ENCODE measurements around the gene CLIC5. TPM values are rescaled to one million over a fixed set of nuclear protein-coding genes. Genes with fewer than 3 reads are reported as not detected.

CLIC5 gene
- total RNA-seq, 1 experiment from 2014 or later: 0.20 TPM

DNA sequence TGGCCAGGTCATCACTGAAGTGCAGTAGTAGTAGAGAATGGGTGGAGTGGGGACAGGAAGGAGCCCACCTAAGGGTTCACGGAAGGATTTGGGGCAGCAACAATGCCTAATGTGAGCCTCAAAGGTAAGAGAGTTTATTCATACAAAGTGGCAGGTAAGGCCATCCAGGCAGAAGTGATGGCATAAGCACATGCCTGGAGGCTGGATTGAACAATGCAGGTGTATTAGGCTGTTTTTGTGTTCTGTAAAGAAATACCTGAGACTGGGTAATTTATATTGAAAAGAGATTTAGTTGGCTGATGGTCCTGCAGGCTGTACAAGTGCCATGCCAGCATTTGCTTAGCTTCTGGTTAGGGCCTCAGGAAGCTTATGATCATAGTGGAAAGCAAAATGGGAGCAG lies 48.3 kb downstream of the CLIC5 start:
- H3K9ac ChIP-seq (ENCODE audit: extremely low read depth, insufficient read length, low read length): no peak overlapping the region
- H3K18ac ChIP-seq (ENCODE audit: insufficient read length, low read depth, low read length): no peak overlapping the region
- no peak overlapping the region for H4K91ac ChIP-seq (ENCODE audit: insufficient read length, low read depth, low read length)
- H3K27me3 Mint-ChIP-seq (ENCODE audit: low read depth): no peaks in the 10 kb centered on the region; the same call in 1 of the 2 replicates
- H3K79me1 ChIP-seq (ENCODE audit: insufficient read depth, low read depth, low read length, poor library complexity, severe bottlenecking): no peaks in the 10 kb centered on the region
- no peak overlapping the region for H2BK20ac ChIP-seq (ENCODE audit: low read depth, low read length, poor library complexity, severe bottlenecking)
- H3K4ac ChIP-seq (ENCODE audit: low read depth, low read length): no peak overlapping the region
- no peak overlapping the region for H3K4me2 ChIP-seq (ENCODE audit: insufficient read depth, insufficient read length, low read length)
- H3K9me3 Mint-ChIP-seq: peaks cover 0 to 2% of the 10 kb centered on the region in 2 experiments; a peak in 2 of 5 replicates
- no peaks in the 10 kb centered on the region for H3K9me3 ChIP-seq (ENCODE audit: control insufficient read depth, low read depth, low read length)
- H4K8ac ChIP-seq (replicated peaks; ENCODE audit: insufficient read length, low read depth, low read length): no peak overlapping the region
- no peaks in the 10 kb centered on the region for H3K4me1 ChIP-seq (ENCODE audit: insufficient read depth, low read length)
- no peak overlapping the region for H3K14ac ChIP-seq (ENCODE audit: insufficient read depth, low read length)
- H2BK120ac ChIP-seq (ENCODE audit: low read depth, low read length, poor library complexity, severe bottlenecking): no peak overlapping the region
- H2AFZ ChIP-seq (ENCODE audit: low read length): no peak overlapping the region
- H2AK5ac ChIP-seq (ENCODE audit: insufficient read length, low read length): no peak overlapping the region
- H3K27ac ChIP-seq (ENCODE audit: insufficient read length, low read depth, low read length): no peak overlapping the region
- no peak overlapping the region for H2BK15ac ChIP-seq (ENCODE audit: low read depth, low read length)
- no peak overlapping the region for H3K56ac ChIP-seq (ENCODE audit: insufficient read length, low read depth, low read length)
- H4K20me1 ChIP-seq (ENCODE audit: control insufficient read depth, insufficient read depth, insufficient read length): no peaks in the 10 kb centered on the region
- 0 out of 7 replicates have a peak, but pooled peaks cover 0 to 1% (median 0%) of the 10 kb centered on the region in 3 experiments for H3K36me3 Mint-ChIP-seq (ENCODE audit: insufficient read depth in 1 of 3, low read depth in 3 of 3)
- H3K23me2 ChIP-seq (ENCODE audit: insufficient read length, low read depth, low read length, poor library complexity, severe bottlenecking): no peaks in the 10 kb centered on the region
- TF ChIP-seq, protein P1, sequence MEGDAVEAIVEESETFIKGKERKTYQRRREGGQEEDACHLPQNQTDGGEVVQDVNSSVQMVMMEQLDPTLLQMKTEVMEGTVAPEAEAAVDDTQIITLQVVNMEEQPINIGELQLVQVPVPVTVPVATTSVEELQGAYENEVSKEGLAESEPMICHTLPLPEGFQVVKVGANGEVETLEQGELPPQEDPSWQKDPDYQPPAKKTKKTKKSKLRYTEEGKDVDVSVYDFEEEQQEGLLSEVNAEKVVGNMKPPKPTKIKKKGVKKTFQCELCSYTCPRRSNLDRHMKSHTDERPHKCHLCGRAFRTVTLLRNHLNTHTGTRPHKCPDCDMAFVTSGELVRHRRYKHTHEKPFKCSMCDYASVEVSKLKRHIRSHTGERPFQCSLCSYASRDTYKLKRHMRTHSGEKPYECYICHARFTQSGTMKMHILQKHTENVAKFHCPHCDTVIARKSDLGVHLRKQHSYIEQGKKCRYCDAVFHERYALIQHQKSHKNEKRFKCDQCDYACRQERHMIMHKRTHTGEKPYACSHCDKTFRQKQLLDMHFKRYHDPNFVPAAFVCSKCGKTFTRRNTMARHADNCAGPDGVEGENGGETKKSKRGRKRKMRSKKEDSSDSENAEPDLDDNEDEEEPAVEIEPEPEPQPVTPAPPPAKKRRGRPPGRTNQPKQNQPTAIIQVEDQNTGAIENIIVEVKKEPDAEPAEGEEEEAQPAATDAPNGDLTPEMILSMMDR (conservative IDR thresholded peaks at IDR 0.05): no peak
- H3K27me3 ChIP-seq (ENCODE audit: insufficient read depth, low read length): no peaks in the 10 kb centered on the region
- no peak overlapping the region for H4K5ac ChIP-seq (ENCODE audit: insufficient read length, low read depth, low read length)
- H3K4me1 Mint-ChIP-seq: peaks cover 11% of the 10 kb centered on the region in 2 experiments
- no peak overlapping the region for H2BK12ac ChIP-seq (ENCODE audit: insufficient read length, low read depth, low read length)
- no peak for DNase-seq
- H3K79me2 ChIP-seq (ENCODE audit: insufficient read depth, low read length): no peaks in the 10 kb centered on the region
- H3T11ph ChIP-seq (ENCODE audit: low read length): no peak overlapping the region
- H3K23ac ChIP-seq (ENCODE audit: insufficient read length, low read depth, low read length): no peak overlapping the region
- no peak overlapping the region for H3K4me3 Mint-ChIP-seq
- no CpG with 5 or more reads among the region's 1 CpG for WGBS (ENCODE audit: extremely low coverage, insufficient read length, low lambda C conversion rate)
- no peak overlapping the region for H2BK5ac ChIP-seq (ENCODE audit: insufficient read length, low read length)
- no peak overlapping the region for H3K27ac Mint-ChIP-seq

Data from H9 (cell line).